HG02610 (cell line): Measurements from ENCODE around the gene CCDC134.

Experiments used
- ATAC-seq: cut with Tn5 transposase; IDR thresholded peaks from one replicate; pipeline ENCODE4 v1.9.1; 2021; ENCODE audit warnings: mild to moderate bottlenecking, moderate library complexity; ENCODE audit not compliant: unreplicated experiment

CCDC134 gene

DNA sequence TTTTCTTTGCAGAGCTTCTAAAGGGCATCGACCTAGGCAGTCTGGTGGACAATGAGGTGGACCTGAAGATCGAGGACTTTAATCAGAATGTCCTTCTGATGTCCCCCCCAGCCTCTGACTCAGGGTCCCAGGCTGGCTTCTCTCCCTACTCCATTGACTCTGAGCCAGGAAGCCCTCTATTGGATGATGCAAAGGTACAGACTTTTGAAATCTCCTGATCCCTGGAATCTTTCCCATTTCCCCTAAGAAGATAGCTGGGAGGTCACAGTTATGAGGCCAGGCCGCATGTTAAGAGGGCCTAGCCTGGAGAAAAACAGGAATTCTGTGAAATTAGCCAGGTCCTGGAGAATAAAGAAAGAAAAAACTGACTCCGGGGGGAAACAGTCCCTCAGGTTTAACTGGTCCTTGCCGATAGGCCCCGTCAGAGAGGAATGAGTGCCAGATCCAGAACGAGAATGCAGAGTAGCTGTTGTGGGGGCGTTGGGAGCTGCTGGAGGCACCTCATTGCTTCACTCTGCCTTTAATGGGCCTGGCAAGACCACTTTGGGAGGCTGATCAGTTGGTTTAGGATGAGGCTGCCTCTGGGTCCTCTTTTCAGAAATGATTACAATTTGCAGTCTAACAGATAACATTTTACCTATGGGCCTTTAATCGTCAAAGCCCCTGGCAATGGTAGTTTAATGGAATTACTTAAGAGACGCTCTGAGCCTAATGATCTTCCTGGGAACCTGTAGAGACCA is 75.2 kb downstream of the CCDC134 start:
- ATAC-seq = no peak
